ENCODE data around the gene GALNT18.

Gene GALNT18

DNA sequence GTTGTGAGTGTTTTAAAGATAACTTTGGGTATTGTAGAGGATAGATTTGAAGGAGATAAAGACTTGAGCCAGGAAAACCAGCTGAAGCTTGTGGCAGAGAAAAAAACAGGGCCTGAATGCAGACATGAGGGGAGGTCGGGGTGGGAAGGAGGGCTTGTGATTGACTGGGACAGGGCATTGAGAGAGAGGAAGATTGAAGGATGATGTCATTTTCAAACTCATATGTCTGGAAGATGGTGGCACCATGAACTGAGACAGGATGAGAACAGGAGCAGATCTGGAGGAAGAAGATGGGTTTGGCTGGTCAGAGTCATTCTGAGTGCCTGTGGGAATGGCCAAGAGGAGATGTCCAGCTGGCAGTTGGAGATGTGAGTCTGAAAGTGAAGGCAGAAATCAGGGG, 283.5 kb downstream of the GALNT18 start:
- no peak for DNase-seq

DNA sequence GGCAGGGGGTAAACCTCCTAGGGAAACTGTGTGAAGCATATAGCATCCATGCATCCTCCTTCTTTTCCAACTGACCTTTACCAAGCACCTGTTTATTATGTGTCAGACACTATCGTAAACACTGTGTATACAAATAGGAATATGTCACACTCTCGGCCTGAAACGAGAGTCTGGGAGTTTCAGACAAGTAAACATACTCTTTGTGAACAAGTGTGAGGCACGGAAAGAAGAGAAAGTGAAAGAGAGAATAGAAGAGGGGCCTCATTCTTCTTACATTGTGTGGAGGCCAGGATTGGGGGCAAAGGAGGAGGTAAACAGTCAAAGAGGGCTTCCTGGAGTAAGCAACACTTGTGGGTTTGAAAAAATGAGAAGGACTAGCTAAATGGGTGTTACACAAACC, 285.1 kb downstream of the GALNT18 start:
- DNase-seq = no peak

DNA sequence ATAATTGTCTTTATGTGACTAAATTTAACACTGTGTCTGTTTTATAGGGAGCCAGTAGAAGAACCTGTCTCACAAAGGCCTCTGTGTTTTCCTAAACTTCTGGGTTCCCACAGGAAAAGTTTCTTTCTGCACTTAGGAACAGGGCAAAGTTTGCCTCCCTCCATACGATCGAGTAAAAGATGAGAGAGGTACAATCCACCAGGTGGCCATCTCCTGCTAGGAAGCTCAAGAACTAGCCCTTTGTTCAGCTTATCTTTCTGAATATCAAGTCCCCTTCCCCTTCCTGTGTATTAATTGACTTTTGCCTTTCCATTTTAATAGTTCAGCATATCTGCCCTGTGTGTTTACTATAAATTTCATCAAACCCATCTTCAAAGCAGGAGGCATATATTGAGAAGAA, 286.8 kb downstream of the GALNT18 start:
- DNase-seq = no peak

DNA sequence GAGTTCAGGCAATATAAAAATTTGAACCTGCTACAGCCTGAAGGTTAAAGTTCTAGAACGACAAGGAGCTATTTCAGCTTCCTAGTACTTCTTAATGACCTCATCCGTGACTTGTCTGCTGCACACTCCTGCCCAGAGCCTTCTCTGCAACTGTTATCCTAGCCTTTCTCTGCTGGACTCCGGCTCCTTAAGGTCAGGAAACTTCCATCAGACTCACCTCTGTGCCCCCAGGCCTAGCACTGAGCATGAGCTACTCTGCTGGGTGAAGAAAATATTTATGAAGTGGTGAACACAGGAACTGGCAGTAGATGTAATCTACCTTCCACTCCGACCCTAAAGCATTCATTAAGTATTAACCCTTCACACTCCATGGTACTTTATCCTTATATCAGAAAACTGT, 287.2 kb downstream of the GALNT18 start:
- no peak for DNase-seq

DNA sequence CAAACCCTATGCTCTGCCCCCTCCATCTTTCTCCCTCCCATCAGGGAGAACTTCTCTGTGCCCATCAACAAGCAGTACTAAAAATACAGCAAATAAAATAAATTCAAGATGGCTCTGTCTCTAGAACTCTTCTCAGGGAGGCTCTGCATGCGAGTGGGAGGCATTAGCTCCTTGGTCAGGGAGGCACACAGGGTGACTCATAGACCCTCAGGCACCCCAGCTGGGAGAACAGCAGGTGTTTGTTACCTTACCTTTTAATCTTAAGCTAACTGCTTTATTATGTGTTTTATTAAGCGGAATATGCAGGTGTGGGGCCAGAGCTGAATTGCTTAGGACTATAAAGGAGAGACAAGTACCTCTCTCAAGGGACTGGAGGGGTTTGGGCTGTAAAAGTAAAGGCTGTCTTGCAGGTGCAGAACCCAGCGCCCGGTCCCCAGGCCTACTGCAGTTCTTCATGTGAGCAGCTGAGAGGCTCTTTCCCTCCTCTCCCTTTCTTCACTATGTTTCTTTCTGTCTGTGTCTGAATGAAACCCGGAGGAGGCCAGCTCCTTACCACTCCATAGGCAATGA, 289.6 kb downstream of the GALNT18 start:
- no peak for DNase-seq

DNA sequence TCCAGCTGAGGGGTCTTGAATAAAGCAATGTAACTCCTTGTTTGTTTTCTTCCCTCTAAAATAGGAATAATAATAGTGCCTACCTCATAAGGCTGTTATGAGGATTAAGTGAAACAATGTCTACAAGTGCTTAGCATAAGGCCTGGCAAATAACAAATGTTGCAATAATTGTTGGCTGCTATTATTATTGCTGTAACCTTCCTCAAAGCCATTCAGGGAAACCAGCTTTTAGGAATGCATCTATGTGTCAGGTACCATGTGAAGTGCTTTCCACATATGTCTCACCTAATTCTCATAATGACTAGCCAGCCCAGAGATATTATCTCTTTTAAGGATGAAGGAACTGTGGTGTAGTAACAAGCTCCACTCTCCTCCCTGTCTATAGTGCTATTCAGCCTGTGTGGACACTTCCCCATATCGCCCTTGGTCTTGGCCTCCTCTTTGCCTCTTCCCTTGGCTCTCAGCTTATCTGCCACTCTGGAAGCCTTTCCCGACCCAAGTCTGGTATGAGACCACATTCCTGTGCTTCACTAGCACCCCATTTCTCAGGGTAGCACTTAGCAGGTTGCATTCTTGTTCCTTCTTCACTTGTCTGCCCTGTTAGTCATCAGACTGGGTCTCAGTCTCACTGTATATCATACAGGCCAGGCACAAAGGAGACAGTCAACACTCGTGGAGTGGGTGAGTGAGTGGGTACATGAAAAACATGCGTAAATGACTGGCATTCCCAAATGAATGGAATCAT, 292.6 kb downstream of the GALNT18 start:
- DNase-seq = no peak

DNA sequence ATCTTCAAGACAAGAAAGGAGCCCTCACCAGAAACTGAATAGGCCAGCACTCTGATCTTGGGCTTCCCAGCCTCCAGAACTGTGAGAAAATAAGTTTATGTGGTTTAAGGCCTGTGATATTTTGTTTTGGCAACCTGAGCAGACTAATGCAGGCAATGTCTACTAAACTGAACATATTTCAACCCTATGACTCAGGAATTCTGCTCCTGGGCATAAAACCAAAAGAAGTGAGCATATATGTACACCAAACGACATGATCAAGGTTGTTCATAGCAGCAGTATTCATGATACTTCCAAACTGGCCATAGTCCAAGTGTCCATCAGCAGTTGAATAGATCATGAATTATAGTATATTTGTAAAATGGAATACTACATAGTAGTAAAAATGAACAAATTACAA, 297.7 kb downstream of the GALNT18 start:
- DNase-seq = no peak

DNA sequence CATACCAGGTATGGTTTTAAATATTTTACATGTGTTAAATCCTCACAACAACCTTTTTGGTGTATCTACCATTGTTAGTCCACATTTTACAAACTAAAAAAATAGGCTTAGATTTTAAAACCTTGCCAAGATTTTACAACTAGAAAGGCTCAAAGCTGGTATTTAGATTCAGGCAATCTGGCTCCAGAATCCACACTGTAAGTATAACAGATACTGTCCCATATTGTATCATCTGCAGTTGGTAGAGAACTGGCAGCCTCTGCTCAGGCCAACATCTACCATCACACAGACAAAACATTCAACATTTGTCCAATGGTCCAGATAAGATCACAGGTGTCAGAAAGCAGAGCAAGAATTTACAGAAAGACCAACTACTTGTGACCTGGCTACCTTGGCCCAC, 299.7 kb downstream of the GALNT18 start:
- no peak for DNase-seq

DNA sequence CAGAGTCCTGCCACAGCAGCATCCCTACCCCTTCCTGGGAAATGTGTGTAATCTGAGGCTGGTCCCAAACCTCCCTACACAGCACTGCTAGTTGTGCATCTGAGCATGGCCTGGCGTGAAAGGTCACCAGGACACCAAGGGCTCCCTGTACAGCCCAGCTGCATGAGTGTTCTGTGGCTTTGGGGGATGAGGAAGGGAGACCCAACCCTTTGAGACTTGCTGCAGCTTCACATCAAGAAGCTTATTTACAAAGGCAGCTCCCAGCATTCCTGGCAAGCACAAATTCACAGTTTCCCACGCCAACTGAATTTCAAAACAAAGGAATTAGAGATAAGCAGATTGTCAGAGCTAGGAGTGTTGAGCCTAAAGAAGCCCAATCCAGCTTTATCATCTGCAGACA, 301.0 kb downstream of the GALNT18 start:
- DNase-seq = no peak

DNA sequence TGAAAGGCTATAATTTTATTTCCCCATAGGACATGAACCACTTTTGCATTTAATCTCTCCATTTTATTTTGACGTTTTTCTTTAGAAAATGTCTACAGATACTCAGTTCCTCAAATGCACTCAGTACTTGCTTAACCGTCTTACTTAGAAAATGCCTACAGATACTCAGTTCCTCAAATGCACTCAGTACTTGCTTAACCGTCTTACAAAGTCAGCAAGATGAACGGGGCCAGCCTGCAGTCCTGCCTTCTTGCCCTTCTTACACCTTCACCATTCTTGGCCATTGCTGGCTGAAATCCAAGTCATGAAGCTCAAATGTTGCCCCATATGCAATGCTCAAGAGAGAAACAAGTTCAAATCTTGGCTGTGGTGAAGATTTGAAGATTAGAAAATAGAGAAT, 302.8 kb downstream of the GALNT18 start:
- DNase-seq = no peak

DNA sequence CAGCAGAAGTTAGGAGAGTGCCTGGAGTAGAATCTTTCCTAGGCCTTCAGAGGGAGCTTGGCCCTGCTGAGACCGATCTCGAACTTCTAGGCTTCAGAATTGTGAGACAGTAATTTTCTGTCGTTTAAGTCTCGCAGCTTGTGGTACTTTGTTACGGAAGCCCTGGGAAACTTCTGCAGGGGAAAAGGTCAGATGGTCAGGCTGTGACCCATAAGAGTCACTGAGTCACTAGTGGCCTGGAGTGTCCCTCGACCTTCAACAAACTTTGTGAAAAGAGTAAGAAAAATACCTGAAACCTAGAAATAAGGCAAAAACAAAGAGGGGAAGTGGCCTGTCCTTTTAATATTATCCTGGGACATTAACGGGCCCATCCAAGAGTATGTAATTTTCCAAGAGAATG, 303.3 kb downstream of the GALNT18 start:
- no peak for DNase-seq

DNA sequence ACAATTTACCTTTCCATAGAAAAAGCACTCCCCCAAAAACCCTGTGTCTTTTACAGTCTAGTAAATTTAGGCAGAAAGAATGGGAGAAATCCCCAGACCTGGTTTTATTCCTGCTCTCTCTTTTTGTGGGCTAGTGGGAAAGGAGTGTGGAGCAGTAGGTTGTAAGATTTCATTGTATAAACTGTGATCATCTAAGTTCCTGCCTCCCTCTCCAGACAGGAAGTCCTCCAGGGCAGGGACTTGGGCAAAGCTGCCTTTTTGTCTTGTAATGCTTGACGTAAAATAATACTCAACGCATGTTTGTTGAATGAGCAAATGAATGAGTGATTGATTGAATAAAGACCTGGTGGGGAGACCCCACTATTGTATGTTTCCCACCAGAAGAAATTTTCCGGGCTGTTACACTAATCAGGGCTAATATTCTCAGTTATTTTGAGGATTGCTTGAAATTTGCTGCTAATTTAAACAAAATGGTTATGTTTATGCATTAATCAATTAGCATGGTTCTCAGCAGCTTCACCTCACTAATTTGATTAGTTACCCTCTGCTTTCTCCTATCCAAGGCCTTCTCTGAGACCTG, 305.1 kb downstream of the GALNT18 start:
- DNase-seq = no peak

DNA sequence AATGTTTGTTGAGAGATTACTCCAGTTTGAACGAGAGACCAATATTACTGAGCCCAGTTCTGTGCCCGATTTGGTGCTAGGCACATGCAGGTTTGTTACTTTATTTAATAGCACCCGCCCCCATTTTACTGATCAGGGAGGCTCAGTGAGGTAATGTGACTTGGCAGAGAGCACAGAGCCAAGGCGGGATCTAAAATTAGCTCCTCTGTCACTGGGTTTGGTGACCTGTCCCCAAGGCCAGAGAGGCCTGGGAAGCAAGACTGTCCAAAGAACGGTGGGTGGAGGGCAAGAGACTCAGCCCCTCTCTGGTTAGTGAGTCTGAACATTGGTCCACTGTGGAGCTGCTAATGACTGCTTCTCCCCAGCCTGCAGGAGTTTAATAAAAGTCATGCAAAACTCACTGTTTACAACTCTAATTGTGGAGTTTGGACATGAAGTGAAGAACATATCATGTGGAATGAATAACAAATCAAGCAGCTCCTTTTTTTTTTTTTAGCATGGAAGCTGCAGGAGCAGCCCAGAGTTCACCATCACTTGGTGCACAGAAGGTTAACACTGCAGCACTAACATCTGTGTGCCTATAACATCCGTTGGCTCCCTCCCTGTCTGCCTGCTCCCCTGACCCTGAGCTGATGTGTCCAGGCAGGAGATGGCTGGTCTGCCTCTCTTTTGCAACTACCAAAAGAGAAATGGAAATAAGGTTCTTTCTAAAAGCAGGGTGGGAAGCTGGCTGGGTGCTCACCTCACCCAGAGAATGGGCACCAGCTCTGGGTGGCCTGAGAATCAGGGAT, 307.7 kb downstream of the GALNT18 start:
- DNase-seq = no peak

DNA sequence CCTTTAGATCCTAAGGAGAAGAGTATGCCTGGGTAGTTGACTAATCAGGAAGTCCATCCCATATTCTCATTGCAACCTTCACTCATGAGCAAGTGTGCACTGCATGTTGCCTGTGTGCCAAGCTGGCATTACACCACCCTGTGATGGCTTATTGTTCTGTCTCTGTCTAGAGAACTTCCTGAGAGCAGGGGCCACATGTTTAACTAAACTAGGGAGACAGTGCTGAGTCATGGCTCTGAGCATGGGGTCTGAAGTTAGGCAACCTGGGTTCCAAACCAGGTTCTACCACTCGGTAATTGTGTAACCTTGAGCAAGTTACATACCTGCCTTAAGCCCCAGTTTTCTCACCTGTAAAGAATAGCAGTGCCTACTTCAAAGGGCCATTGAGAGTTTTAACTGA, 308.4 kb downstream of the GALNT18 start:
- no peak for DNase-seq

DNA sequence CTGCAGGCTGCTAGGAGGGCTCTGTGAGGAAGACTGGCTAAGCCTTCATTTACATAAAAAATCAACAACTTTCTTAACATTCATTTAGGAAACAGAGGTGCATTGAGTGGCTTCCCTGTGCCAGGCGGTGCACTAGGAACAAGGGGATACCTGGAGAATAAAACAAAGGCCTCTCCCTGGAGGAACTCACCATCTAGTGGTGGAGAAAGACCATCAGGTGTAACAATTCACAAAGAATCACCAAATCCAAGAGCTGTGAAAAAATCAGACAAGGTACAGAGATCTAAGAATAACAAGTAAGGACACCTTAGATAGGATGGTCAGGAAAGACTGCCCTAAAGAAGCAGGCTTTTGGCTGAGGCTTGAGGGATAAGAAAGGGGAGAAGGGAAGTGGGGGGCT, 309.1 kb downstream of the GALNT18 start:
- no peak for DNase-seq

DNA sequence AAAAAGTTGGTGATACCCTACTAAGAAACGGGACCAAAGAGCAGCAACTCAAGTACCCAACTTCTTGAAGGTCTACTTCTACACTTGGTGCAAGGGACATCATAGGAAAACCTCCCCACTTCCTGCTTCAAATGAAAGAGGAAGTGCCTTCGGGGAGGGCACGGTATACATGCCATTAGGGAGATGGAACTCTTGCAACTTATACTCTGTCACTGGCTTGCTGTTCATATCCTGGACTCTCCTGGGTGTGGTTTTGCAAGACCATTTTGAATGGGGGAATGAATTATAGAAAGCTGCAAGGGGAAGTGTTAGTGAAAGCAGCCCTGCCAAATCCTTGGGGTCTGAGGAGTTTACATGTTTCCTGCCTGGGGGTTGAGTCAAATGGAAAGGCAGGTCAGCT, 310.6 kb downstream of the GALNT18 start:
- DNase-seq = no peak

DNA sequence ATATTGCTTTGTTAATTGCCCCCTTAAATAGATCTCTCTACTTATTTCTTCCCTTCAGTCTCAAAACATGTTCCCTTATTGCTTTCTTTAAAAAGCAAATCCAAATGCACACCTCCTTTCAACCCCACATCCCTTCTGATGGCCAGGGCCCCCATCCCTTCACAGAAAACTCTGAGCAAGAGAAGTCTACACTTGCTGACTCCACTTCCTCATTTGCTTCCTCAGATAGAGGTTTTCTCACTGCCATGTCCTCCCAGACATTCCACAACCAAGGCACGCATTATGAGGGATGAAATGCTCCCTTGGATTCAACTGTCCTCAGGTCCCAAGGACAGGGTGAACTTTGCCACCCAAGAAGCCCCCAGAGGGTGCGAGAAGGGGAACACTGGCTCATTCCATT, 311.9 kb downstream of the GALNT18 start:
- no peak for DNase-seq

DNA sequence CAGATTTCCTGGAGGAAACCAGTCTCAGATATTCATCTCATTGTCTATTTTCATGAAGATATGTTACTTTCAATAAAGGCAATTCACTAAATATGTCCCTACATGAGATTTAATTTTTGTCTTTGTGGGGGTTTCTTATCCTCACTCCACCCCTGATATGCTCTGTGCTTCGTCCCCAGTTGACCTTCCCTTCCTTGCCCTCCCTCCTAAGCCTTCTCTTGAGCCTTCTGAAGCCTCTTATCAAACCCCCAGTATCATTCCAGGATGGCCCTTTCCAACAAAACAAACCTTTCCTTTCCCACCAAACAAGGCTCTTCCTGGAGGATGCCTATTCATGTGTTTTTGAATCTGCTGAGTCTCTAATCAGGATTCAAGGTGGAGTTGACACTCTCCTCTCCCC, 313.6 kb downstream of the GALNT18 start:
- no peak for DNase-seq

DNA sequence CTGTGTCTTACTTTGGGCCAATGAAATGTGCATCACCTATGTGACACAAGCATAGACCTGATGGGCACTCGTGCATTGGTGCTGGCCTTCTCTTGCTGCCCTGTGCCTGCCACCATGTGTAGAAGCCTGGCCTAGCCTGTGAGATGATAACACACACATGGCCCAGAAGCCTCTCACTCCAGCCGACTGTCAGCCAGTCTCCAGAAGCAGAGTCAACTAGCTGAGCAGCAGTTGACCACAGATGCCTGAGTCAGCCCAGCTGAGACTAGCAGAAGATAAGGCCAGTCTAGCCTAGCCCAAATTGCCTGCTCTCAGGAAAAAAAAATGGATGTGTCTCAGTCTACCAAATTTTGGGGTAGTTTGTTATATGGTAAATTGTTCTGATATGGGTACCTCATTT, 314.9 kb downstream of the GALNT18 start:
- no peak for DNase-seq

DNA sequence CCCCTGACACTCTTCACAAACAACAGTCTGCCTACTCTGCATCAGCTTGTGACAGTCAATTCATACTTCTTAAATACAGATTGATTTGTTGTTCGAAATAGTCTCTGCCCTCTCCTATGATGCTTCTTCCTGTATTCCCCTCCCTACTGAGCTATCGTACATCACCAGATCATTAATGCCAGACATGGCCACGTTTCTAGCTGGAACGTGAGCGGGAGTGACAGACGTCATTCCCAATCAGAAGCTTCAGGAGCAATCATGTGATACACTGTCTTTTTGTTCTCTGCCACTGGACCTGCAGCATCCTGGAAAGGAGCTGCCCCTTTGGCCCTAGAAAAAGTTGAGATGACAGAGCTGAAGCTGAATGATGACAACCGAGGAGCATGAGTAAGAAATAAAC, 317.3 kb downstream of the GALNT18 start:
- no peak for DNase-seq

DNA sequence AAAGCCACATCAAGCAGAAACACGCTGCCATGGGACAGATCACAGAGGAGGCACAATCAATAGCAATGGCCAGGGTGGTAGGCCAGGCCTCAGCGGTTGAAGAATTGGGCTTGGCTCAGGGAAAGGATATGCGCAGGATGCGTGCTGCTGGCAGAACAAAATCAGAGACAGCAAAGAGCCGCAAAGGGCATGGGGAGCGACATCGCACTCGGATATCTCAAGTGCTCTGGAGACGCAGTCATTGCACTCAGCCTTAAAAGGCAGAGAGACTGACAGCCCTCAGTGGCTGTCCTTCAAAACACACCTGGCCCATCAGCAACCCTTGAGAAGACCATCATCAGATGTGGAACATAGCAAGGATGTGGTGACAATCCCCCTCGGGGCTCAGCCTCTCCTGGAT, 319.2 kb downstream of the GALNT18 start:
- DNase-seq = no peak

DNA sequence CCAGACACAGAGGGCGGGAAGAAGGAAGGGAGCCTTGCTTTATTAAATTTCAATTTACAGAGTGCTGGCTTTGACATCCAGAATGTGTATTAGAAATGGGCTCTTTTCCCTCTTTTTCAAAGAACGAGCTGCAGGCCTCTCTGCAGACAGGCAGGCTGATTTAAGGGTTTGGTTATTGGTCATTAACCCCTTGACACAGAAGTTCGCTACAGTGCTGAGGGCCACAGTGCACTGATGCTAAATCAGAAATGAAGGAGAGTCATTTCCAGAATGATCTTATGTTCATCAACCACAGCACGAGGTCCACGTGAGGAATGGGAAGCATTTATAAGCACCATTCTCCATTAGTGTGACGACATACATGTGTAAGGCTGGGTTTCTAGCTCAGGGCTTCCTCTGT, 320.6 kb downstream of the GALNT18 start:
- no peak for DNase-seq

DNA sequence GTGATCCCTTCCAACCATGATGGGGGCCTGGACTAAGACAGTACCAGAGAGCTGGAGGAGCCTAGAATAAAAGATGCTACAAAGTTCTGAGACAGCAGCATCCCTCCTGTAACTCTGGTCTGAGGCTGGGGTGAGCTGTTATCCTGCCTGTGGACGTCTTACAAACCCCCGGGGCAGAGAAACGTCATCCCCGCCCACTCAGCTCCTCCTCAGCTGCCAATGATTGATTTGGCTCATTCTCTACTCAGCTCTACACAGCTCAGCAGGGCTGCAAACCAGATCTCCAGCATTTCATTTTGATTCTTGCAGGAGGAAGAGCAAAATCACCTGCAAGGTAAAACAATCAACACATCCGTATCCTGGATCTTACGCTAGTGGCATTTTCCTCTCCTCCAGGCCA, 324.2 kb downstream of the GALNT18 start:
- DNase-seq = no peak

DNA sequence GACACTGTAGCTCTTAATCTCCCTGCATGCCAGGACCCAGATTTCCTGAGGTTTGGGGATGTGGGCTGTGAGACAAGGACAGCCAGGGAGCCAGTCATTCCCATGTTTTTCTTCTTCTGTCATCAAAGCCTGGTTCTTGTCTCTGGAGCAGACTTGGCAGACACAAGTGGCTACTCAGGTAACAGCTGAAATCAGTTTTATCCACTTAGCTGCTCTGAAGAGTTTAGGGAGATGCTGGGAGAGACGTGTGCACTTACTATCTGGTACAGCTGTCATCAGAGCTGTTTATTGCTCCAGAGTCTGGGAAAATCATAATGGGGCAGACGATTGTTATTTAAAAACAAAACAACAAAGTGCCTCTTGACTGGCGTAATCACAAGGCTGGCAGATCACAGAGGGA, 325.4 kb downstream of the GALNT18 start:
- no peak for DNase-seq
